ENCODE data around the gene NT5M.

NT5M gene

GRCh38 chr17:17303847-17304490 lies 796 bp downstream of the NT5M start:
- no peak for DNase-seq

DNA sequence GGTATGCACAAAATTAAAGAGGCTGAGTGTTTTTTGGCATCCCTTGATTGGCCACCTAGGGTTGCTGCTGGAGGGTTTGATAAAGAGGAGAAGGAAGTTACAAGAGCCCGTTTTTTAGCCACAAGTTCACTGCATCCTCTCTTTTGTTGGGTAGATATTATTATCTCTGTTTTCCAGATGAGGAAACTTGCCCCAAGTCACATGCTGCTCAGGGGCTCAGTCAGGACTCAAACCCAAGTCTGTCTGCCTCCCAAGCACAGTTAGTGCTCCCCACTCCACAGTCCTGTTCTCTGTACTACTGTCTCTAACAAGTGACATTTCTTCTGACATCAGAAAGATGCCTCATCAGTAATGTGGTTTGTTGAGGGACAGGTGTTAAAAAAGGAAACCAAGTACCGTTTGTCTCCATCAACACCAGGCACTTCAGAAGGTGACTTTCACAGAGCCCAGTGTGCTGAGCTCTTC lies 1.4 kb downstream of the NT5M start:
- no peak for DNase-seq

- peak; percentile 44 for DNase-seq
Measured at GRCh38 chr17:17305281-17305801, 2.2 kb downstream of the NT5M start.

DNA sequence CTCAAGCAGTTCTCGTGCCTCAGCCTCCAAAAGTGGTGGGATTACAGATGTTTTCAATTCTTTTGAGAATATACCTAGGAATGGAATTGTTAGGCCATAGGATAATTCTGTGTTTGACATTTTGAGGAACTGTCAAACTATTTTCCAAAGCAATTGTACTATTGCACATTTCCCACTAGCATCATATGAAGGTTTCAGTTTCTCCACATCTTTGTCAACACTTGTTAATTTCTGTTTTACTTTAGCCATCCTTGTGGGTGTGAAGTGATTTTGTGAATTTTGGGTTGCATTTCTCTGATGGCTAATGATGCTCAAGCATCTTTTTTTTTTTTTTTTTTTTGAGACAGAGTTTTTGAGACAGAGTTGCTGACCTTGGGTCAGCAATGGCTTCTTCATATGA lies 6.2 kb downstream of the NT5M start:
- no peak for DNase-seq

DNA sequence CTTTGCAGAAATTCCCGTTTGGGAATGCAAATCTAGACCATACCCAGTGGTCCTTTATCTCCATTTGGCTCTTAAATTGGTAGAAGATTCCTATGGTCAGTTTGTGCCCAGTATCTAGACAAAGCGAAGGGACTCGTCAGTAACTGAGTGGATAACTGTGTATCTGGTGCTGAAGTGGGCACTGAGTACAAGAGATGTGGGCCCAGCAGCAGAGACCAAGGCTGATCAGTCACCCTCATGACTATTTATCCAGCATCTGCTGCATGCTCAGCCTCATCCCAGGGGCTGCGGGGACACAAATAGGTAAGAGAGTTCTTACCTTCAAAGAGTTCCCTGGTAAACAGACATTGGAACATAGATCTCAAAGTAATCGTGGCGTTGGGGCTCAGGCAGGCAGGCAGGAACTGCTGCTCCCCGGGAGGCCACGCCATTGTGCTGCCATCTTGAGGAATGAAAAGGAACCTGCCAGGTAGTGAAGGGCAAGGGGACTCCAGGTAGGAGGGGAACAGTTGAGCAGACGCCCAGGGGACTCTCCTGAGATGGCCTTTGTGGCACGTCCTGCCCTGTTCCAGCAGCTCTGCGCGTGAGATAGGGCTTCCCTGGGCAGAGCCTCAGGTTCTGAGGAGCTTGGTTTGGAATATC lies 10.3 kb downstream of the NT5M start:
- peak; percentile 75 for DNase-seq

GRCh38 chr17:17314501-17315071 lies 11.4 kb downstream of the NT5M start:
- no peak for DNase-seq

- no peak for DNase-seq
Measured at GRCh38 chr17:17315142-17315821, 12.1 kb downstream of the NT5M start.

- DNase-seq = no peak
Measured at GRCh38 chr17:17320188-17320910, 17.2 kb downstream of the NT5M start.

- no peak for DNase-seq
Measured at GRCh38 chr17:17320911-17321220, 17.7 kb downstream of the NT5M start.

DNA sequence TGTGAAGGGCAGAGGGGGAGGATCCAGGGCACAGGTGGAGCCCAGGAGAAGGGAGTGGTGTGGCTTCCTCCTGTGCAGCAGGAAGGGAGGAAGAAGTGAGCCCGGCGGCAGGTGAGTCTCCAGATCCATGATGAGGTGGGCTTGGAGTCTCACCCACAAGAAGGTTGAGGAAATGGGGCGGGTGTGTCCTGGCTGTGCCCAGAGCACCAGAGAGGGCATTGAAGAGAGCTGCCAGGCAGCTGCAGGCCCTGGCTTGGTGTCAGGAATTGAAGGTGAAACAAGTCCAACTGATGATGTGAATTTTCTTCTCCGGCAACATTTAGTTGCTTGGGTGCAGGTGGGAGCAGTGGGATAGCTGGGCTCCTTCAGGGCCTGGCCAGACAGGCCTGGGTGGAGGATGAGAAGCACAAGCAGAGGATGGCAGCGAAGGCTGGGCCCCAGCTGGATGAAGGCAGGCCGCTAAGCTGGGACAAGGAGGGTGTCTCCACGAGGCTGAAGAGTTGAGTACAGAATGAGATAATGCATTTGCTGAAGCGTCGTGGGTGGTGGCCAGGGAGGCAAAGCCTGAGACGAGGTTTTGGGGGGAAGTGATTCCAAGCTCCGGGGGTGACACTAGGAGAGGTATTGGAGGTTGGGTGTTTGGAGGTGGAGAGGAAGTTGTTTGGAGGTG lies 18.3 kb downstream of the NT5M start:
- DNase-seq = no peak

DNA sequence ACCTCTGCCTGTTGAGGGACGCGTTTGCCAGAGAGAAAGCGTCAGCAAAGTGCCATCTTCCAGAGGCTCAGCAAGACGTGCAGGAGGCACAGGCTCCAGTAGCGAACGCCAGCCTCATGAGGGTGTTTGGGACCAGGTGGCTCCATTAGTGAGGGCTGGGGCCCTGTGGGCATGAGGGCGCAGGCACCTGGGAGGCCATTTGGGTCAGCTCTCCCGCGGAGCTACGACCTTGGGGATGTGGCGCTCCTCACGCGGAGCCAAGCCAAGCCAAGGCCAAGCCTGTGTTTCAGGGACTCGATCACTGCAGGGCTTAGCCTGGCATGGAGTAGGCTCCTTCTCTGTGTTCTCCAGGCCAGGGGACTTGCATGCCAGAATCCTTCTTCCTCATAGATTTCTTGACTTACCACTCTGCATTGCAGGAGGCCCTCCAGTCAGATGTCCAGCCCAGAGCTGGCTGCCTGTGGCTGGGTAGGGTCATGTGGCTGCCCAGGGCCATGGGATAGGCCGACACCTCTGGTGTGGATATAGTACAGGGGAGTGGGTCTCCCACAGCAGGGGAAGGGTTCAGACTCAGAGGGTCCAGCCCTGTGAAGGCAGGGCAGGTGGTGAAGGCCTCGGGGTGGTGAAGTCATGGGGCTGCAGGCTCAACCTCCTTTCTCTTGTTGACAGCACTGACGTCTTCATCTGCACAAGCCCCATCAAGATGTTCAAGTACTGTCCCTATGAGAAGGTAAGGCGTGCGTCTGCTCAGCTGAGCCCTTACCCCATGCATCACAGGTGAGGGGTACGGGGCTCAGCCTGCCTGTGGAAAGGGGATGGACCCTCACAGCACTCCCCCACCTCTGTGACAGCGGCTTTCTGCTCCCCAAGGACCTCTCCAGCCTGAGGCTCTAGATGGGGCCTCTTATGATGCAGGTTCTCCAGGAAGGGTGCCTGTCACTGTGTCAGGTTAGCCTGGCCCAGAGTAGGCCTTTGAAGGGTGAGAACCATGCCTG lies 19.6 kb downstream of the NT5M start:
- DNase-seq = no peak

DNA sequence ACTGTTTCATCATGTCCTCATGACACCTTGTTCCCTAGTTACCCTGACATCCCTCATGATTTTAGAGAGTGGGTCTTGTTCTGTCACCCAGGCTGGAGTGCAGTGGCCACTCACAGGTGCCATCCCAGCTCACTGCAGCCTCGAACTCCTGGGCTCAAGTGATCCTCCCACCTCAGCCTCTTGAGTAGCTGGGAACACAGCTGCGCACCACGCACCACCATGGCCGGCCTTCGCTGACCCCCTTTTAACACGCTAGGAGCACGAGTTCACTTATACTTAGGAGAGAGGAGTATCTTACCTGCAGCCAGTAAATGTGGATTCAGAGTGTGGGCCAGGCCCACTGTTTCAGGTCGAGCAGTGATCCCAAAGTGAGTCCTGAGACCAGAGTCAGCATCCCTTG lies 21.4 kb downstream of the NT5M start:
- DNase-seq = no peak

DNA sequence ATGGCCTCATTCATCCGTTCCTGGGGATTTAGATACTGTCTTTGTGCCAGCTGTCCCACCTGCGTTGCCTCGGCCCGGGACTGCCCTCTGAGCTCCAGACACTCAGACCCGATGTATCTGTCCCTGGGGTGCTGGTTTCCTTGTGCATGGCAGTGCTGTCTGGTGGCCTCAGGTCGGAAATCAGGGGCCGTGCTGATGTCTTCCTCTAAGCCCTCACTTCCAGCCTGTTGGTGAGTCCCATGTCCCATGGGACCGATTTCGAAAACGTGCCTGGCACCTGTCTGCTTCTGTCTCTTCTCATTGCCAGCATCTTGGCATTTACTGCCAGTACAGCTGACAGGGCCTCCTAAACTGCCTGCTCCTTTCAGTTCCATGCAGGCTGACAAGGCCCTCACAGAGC lies 22.1 kb downstream of the NT5M start:
- no peak for DNase-seq

- DNase-seq = no peak
Measured at GRCh38 chr17:17325816-17326215, 22.6 kb downstream of the NT5M start.

DNA sequence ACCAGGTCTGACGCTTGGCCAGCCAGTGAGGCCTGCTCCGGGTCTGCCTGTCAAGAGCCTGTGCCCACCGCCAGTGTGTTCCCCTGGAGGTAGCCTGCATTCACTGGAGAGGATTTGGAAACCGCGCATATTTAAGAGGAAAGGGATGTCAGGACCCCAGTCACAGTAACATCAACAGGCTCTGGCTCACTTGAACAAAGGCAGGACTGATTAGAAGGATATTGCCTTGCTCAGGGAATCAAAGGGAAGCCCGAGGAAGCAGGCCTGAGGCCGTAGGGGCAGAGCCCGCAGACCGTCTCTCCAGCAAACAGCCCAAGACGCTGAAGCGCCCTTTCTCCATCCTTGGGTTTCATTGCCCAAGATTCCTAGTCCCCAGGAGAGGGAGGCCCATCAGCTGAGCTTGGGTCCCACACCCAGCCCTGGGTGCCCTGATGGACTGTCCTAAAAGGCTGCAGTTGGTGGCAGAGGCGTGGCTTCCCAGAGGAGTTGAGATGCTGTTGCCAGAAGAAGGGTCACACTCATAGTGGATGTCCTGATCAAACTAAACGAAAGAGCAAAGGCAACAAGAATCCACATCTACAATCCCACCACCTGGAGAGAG lies 23.2 kb downstream of the NT5M start:
- no peak for DNase-seq

DNA sequence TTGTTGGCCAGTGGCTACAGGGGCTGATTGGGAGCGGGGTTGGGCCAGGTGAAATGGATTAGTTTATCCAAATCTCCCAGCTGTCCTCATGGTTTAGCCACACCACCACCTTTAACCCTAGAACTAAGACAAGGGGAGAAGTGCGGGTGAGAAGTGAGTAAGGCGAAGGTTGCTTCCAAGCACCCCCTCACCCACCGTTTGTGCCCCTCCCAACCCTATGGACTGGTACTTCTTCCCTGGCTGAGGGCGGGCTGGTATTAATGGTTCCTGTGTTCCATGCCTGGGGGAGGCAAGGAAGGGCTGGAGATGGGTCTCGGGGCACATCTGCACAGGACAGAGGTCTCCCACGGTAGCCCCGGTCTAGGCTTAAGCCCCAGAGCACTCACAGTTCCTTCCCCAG lies 25.1 kb downstream of the NT5M start:
- no peak for DNase-seq

GRCh38 chr17:17341452-17341851 lies 38.3 kb downstream of the NT5M start:
- no peak for DNase-seq

DNA sequence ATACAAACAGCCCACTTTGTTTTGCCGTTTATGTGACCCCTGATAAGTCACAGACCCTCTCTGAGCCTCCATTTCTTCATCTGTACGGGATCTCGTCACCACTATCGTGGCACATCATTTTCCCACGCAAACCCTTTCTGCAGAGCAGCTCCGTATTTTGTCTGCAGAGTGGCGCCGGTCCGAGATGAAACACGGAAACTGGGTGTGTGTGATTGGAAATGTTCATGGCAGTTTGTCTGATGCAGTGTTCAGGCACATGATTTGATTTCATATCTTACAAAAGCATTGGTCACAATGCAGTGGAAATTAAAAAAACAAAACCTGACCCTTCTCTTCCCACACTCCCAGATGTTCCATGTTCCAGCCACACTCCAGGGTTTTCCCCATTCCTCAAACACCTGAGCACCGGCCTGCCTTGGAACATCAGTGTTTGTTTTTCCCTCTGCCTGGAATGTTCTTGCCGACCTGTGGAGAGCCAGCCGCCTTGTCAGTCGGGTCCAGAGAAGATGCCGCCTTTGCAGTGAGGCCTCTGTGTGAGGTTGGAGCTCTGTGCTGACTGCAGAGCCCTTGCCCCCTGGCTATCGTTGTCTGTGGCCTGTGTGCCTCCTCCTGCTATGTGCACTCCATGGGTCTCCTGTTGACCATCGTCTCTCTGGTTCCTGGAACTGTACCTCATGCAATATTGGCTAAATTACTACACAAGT lies 39.2 kb downstream of the NT5M start:
- no peak for DNase-seq

- DNase-seq = no peak
Measured at GRCh38 chr17:17343160-17343735, 40.1 kb downstream of the NT5M start.
